SW480 (cell line): ENCODE results near the gene STOM.

Source experiments
- DNase-seq: peaks from one replicate; pipeline ENCODE4 v3.0.0-alpha.2; 2016; ENCODE audit warnings: low spot score

STOM gene

DNA sequence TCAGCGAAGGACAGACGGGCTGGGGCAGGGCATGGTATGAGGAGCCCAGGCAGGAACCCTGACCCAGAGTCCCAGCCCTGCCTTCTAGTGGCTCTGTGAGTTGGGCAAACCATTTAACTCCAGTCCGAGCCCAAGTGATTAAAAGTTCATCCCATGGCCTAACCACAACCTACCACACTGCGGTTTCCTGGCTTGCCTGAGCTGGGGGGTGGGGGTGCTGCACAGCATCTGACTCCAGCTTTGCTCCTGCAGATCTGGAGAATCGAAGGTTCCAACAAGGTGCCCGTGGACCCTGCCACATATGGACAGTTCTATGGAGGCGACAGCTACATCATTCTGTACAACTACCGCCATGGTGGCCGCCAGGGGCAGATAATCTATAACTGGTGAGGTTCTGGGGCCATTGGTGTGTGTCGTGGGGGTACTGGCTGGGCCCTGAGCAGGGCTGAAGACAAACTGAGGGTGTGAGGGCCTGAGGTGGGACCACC is 49.0 kb downstream of the STOM start:
- no peak for DNase-seq

- no peak for DNase-seq
Measured at GRCh38 chr9:121319383-121319780, 50.7 kb downstream of the STOM start.

DNA sequence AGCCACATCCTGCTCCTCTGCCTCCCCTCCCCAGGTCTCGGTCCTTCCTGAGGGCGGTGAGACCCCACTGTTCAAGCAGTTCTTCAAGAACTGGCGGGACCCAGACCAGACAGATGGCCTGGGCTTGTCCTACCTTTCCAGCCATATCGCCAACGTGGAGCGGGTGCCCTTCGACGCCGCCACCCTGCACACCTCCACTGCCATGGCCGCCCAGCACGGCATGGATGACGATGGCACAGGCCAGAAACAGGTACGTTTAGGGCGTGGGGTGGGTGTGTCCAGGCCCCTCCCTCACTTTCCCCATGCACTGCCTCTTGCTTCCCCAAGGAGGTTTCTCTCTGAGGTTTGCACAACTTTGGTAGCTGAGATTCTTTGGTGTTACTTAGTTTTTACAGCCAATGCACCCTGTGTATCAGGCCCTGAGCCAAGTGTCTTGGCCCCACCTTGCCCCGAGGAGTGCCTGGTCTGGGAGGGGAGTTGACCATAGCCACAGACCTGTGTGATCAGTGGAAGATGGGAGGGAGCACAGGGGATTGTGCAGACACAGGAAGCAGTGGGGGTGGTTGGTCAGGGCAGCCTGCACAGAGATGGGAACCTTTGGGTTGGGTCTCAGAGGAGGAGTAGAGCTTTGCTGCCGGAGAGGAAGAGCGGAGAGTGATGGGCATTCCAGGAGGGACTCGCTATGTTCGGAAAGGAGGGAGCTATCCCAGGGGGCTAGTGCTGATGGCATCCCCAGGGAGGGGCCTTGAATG is 51.2 kb downstream of the STOM start:
- no peak for DNase-seq

DNA sequence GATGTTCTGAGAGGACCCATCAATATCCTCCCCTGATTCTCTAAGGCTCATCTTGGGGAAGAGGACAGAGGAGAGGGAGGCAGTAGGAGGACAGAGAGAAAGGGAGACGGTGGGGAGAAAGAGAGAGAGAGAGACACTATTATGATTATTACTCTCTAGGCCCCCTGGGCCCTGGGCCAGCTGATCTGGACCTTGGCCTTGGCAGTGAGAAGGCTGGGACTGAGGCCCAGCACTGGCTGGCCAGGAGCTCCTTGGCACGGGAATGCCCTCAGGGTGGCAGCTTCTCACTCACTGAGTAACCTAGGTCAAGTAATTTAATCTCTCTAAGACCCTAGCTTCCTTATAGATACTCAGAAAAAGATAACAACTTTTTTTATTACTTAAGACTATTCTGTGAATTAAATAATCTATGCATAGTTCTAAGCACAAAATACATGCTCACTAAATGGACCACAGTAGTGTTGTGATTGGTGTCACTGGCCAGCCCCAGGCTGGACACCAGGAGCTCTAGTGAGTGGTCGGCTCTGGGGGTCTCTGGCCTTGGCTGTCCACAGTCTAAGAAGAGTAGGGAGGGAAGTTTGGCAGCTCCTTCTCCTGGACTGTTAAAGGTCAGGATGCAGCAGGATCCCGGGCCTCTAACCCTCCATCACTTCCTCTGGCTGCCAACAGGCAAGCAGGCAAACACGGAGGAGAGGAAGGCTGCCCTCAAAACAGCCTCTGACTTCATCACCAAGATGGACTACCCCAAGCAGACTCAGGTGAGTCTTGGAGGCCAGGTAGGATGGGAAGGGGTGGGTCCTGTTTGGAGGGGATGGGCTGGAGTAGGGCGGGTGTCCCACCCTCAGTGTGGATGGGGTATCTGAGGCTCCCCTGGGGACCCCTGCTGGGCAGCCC is 52.1 kb downstream of the STOM start:
- DNase-seq: no peak

DNA sequence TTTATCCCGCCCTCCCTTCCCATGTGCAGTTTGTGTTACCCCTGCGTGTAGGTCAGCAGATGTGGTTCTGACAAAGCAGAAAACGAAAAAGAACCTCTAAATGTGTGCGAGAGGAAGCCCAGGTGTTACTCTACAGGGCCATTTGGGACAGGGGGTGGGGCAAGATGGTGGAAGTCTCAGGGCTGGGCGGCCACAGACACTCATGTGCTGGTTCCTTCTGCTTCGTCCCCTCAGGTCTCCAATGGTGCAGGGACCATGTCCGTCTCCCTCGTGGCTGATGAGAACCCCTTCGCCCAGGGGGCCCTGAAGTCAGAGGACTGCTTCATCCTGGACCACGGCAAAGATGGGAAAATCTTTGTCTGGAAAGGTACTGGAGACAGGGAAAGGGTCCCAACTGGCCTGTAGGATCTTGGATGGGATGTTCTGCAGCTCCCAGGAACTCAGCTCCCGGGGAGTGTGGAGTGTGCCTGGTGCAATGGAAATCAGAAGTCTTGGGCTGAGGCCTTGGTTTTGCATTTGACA is 53.1 kb downstream of the STOM start:
- DNase-seq: no peak

DNA sequence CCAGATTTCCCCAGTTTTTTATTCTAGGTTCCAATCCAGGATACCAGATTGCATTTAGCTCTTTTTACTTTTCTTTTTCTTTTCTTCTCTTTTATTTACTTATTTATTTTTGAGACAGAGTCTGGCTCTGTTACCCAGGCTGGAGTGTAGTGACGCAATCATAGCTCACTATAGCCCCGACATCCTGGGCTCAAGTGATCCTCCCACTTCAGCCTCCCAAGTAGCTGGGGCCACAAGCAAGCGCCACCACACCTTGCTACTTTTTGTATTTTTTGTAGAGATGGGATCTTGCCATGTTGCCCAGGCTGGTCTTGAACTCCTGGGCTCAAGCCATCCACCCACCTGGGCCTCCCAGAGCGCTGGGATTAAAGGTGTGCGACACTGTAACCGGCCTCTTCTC is 53.7 kb downstream of the STOM start:
- no peak for DNase-seq

DNA sequence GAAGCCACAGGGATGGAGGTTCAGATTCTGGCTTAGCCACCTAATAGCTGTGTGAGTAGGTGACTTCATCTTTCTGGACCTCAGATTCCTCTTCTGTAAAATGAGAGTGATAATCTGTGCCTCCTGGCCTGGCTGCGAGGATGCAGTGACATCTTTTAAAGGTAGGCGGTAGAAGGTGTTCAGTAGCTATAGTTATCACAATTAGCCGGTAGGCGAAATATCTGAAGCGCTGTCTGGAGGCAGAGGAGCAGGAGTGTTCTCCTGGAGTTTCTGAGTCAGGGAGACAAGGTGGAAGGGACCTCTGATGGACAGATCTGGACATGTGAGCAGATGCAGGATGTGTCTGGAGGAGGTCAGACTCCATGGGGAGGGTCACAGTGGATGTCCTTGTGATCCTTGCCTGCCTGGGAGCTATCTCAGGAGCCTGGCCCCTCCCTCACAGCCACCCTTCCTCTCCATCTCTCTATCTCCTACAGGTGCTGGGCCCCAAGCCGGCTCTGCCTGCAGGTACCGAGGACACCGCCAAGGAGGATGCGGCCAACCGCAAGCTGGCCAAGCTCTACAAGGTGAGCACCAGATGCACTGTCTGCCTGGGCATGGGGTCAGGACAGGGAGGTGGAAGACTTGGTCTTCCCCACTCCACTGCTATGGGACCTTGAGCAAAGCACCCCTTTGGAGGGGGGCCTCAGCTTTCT is 56.4 kb downstream of the STOM start:
- no peak for DNase-seq

DNA sequence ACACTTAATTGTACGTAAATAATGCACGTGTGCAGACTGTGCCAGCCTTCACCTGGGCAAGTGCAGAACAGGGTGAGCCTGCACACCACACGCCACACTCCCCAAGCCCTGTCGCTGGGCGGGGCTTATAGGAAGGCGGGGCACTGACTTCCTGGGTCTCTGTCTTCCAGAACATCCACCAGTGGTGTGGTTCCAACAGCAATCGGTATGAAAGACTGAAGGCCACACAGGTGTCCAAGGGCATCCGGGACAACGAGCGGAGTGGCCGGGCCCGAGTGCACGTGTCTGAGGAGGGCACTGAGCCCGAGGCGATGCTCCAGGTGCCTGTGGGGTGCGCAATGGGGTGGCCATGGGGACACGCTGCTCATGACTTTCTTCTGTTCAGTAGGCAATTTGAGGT is 57.9 kb downstream of the STOM start:
- DNase-seq: no peak

- DNase-seq: no peak
Measured at GRCh38 chr9:121310571-121310970, 59.5 kb downstream of the STOM start.

DNA sequence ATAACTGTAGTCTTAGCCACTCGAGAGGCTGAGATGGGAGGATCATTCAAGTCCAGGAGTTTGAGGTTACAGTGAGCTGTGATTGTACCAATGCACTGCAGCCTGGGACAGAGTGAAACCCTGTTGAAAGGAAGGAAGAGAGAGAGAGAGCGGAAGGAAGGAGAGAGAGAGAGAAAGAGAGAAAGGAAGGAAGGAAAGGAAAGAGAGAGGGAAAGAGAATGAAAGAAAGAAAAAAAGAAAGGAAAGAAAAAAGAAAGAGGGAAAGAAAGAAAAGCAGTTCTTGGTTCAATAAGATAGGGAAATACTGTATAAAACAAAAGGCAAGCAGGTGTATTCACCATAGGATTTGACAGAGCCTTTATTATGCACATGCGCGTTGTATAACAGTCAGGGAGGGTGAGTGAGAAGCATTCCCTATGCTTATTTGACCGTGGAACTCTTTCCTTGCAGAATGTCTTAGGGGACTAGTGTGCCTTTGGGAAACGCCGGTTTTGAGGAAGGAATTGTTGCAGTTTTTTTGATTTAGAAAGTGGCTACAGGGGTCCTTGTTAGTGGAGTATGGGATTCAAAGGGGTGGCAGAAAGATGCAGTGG is 60.1 kb downstream of the STOM start:
- DNase-seq: no peak

GRCh38 chr9:121309171-121309570 is 60.9 kb downstream of the STOM start:
- DNase-seq: no peak

- DNase-seq: no peak
Measured at GRCh38 chr9:121308765-121309164, 61.3 kb downstream of the STOM start.

GRCh38 chr9:121307976-121308375 is 62.1 kb downstream of the STOM start:
- DNase-seq: no peak

GRCh38 chr9:121305269-121305994 is 64.6 kb downstream of the STOM start:
- no peak for DNase-seq

DNA sequence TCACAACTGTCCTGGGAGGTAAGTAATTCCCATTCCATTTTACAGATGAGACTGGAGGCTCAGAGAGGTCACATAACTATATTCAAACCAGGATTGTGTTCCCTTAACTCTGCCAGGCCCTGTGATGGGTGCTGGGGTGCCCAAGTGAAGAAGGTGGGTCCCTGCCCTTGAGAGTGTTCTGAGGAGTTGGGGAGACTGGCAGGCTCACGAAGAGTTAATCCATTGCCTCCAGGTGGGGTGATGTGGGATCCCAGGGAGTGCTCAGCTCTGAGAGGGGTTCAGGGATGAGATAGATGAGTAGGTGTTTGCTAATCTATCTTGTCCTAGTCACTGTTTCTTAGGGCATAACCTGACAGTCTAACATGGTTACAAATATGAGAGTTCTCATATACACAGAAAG is 65.3 kb downstream of the STOM start:
- no peak for DNase-seq

DNA sequence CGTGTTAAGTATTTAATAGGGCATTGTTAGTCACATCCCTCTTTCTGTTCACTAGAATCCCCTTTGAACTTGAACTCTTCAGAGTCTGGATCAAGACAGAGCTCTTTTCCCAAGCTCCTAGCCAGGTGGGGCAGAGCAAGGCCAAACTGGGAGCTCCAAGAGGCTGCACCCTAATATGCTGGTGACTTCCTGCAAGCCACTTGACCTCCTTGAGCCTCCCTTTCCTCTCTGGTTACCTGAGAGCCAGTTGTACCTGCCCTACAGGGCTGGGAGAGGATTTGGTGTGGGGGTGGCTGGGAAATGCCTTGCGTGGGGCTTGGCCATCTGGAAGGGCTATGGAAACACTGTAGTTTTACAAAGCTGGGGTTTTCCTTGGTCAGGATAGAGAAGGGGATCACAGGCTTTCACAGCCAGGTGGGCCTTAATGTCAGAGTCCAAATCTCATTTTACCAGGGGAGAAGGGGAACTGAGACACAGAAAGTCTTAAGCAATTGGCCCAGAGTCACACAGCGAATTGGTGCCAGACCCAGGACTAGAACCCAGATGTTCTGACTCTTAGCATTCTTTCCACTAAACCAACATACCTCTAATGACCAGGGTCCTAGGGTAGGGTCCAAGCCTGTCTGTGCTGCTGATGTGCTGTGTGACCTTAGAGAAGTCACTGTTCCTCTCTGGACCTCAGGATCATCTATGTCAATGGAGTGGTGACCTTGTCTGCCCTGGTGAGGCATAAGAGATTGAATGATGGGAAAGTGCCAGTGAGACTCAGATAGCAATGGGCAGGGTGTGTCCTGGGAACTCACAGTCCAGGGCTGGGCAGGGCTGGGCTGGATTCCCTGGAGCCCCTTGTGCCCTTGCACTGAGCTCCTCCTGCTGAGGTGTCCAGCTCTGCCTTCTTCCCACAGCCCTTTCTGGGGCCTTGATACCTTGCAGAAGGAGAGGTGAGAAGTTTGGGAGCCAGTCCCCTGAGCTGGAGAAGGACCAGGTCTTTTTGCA is 66.3 kb downstream of the STOM start:
- DNase-seq: no peak

- no peak for DNase-seq
Measured at GRCh38 chr9:121302786-121303185, 67.3 kb downstream of the STOM start.

DNA sequence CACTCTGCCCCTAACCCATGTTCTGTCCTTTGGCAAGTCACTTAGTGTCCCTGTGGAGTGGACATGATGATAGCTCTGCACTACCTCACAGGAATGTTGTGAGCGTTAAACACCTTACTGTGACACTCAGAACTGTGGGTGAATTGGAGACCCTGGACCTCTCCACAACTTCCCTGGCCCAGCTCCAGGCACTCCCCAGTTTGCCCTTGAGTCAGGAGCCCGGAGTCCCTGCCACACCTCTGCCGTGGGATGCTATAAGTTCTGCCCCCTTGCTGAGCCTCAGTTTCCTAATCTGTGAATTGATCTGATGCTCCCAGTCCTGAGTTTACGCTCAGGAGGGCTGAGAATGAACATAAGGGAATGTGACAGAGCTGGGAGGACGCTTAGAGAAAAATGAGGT is 67.7 kb downstream of the STOM start:
- DNase-seq: no peak

DNA sequence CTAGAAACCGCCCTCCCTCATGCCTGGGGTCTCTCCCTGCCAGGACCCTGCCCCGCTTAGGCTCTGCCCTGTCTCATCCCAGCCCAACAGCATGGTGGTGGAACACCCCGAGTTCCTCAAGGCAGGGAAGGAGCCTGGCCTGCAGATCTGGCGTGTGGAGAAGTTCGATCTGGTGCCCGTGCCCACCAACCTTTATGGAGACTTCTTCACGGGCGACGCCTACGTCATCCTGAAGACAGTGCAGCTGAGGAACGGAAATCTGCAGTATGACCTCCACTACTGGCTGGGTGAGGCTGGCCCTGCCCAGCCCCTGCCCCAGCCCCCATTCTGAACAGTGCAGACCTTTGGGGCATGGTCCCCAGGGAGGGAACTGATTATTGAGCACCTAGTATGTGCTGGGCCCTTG is 68.2 kb downstream of the STOM start:
- DNase-seq: no peak
